H1 (cell line): ENCODE measurements around the gene NEK10. TPM values are rescaled to one million over a fixed set of nuclear protein-coding genes. Genes with fewer than 3 reads are reported as not detected.

ENCODE experiments used
- POLR2AphosphoS5 ChIP-seq: IDR thresholded peaks from 2 replicates; pipeline ENCODE4 v1.6.1; 2011; ENCODE audit warnings: low read depth, low read length
- SIN3A ChIP-seq, 2 experiments: IDR thresholded peaks in 1 of 2; conservative IDR thresholded peaks in 1 of 2; 2 replicates each; pipeline ENCODE4 v1.6.1; 2011 to 2012; ENCODE audit warnings: low read length in 2 of 2, improper control_type of control experiment in 1 of 2, low read depth in 1 of 2, mild to moderate bottlenecking in 1 of 2
- TAF7 ChIP-seq: optimal IDR thresholded peaks from 2 replicates; pipeline ENCODE3; 2011; ENCODE audit warnings: low read depth, mild to moderate bottlenecking, inconsistent platforms, low read length, moderate library complexity, borderline replicate concordance
- polyA plus RNA-seq, 7 experiments: library from polyadenylated mRNA; depleted of rRNA in 3 of 7; stranded (reverse) in 5 of 7; unstranded in 2 of 7; fragments of >200 nt in 5 of 7; fragments of 200-250 nt in 2 of 7; gene quantifications; 1 replicate in 5 of 7; 2 replicates in 1 of 7; 4 replicates in 1 of 7; pipeline versions ENCODE4 v1.2.1 to v1.2.3, GENCODE V29; 2011 to 2013; ENCODE audit warnings: missing spikeins in 2 of 7, mixed read lengths in 2 of 7
- total RNA-seq: library from RNA; stranded (reverse); fragmentation: NEBNext Ultra II Directional; extraction: Animal tissue kit (Norgen Biotek cat#: 25700); gene quantifications from 2 replicates; pipeline ENCODE4 v1.2.1, GENCODE V29; 2021

The NEK10 gene
- total and polyA plus RNA-seq, 2 of the 8 experiments (the other 6 are each of a cell fraction or from before 2014, with no cell fraction given): 0.18 to 0.50 TPM

DNA sequence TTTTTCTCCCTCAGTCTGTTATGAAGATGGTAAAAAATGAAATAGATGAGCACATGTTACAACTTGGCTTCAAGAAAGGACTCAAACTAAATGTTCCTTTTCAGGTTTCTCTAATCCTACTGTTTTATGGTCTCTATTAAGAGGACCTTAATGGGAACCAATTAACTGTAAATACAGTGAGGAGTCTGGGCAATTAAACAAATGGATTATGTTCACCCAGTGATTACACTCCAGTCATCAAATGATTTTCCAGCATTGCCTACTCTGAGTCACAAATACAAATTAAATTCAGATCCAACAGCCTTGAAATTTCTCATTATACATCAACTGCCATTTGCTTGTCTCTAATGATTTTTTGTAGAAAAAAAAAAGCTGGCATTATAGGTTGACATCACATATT is 129.2 kb downstream of the NEK10 start (continued):
- TF ChIP-seq TAF7 (no peak), SIN3A (conservative IDR thresholded peaks at IDR 0.05 in 1 of 2, IDR thresholded peaks at IDR 0.05 in 1 of 2; ENCODE audit: low read depth in 1 of 2, low read length in 2 of 2) (no peak), POLR2AphosphoS5 (no peak)
